ENCODE data around the gene NUDT8. TPM values are rescaled to one million over a fixed set of nuclear protein-coding genes. Genes with fewer than 3 reads are reported as not detected.
A peak's percentile ranks its signal among the peaks of the same experiment; 100 is the strongest.
"Not testable (repeated sequence)": the region's sequence is repeated elsewhere in the genome, so short reads cannot be mapped to it uniquely, and the experiment has no call there.

NUDT8 gene
- total RNA-seq, 6 experiments from 2014 or later: 12.7 to 31.4 (median 18.3) TPM

GRCh38 chr11:67601098-67601497, 28.6 kb downstream of the NUDT8 start:
- intact Hi-C loops (cut with DNase I): no loop called here

GRCh38 chr11:67600324-67601029, 29.3 kb downstream of the NUDT8 start:
- WGBS (ENCODE audit: insufficient coverage, low coverage, low lambda C conversion rate, missing lambda C conversion rate): 20% methylated on average over 6 of the region's 7 CpGs
- no peaks in the 10 kb centered on the region for H3K36me3 ChIP-seq
- TF ChIP-seq POLR2A (IDR thresholded peaks at IDR 0.05) (no peak), CTCF (IDR thresholded peaks at IDR 0.05) (no peak)
- H3K27me3 ChIP-seq: no peaks in the 10 kb centered on the region
- DNase-seq: no peak
- no peak overlapping the region for H3K4me3 ChIP-seq
- peak in 1 of 4 donors; percentile 14 for ATAC-seq
- H3K27ac ChIP-seq: no peak overlapping the region
- intact Hi-C loops (cut with DNase I): no loop called here
- H3K4me1 ChIP-seq: no peaks in the 10 kb centered on the region
- H3K9me3 ChIP-seq: no peaks in the 10 kb centered on the region

More at GRCh38 chr11:67601098-67601497, 28.6 kb downstream of the NUDT8 start:
- WGBS (ENCODE audit: insufficient coverage, low coverage, low lambda C conversion rate, missing lambda C conversion rate): 87% methylated on average over 3 of the region's 7 CpGs
- Histone ChIP-seq H3K27me3 (no peaks in the 10 kb centered on the region), H3K4me1 (no peaks in the 10 kb centered on the region), H3K36me3 (no peaks in the 10 kb centered on the region), H3K9me3 (no peaks in the 10 kb centered on the region), H3K4me3 (no peak overlapping the region), H3K27ac (no peak overlapping the region)
- ATAC-seq (no peak), DNase-seq (no peak)
- TF ChIP-seq POLR2A (IDR thresholded peaks at IDR 0.05) (no peak), CTCF (IDR thresholded peaks at IDR 0.05) (no peak)

- H3K9me3 ChIP-seq: no peaks in the 10 kb centered on the region
- no peak overlapping the region for H3K4me3 ChIP-seq
- no peaks in the 10 kb centered on the region for H3K36me3 ChIP-seq
- no peak for DNase-seq
- no peak for ATAC-seq
- H3K27me3 ChIP-seq: no peaks in the 10 kb centered on the region
- no peaks in the 10 kb centered on the region for H3K4me1 ChIP-seq
- WGBS (ENCODE audit: insufficient coverage, low coverage, low lambda C conversion rate, missing lambda C conversion rate): 100% methylated on average over 1 of the region's 1 CpG
- no peak overlapping the region for H3K27ac ChIP-seq
- intact Hi-C loops (cut with DNase I): no loop called here
- TF ChIP-seq CTCF (IDR thresholded peaks at IDR 0.05): no peak
- TF ChIP-seq POLR2A (IDR thresholded peaks at IDR 0.05): no peak
Observed at GRCh38 chr11:67599149-67599548, 30.6 kb downstream of the NUDT8 start.

- H3K4me3 ChIP-seq; H3K9me3 ChIP-seq; H3K27ac ChIP-seq; intact Hi-C loops (cut with DNase I); H3K36me3 ChIP-seq; ATAC-seq; DNase-seq; H3K4me1 ChIP-seq; H3K27me3 ChIP-seq: not testable (repeated sequence)
- WGBS (ENCODE audit: insufficient coverage, low coverage, low lambda C conversion rate, missing lambda C conversion rate): 86% methylated on average over 4 of the region's 26 CpGs
Observed at GRCh38 chr11:67597963-67598362, 31.8 kb downstream of the NUDT8 start.

- DNase-seq; intact Hi-C loops (cut with DNase I); H3K36me3 ChIP-seq; H3K4me3 ChIP-seq; H3K9me3 ChIP-seq; ATAC-seq; H3K4me1 ChIP-seq; H3K27ac ChIP-seq; H3K27me3 ChIP-seq: not testable (repeated sequence)
- WGBS (ENCODE audit: insufficient coverage, low coverage, low lambda C conversion rate, missing lambda C conversion rate): no CpG with 5 or more reads among the region's 3 CpGs
Observed at GRCh38 chr11:67597458-67597857, 32.3 kb downstream of the NUDT8 start.
